HepG2 (cell line): Measurements from ENCODE around the gene ATP5MG. TPM values are rescaled to one million over a fixed set of nuclear protein-coding genes. Genes with fewer than 3 reads are reported as not detected.
A peak's percentile ranks its signal among the peaks of the same experiment; 100 is the strongest.

Experiments
- ARNTL ChIP-seq: sonication (generic); formaldehyde crosslinking; IDR thresholded peaks from 2 replicates; pipeline ENCODE4 v1.4.0; 2020; ENCODE audit warnings: mild to moderate bottlenecking, missing genetic modification reagents
- MED1 ChIP-seq: sonication (generic); formaldehyde crosslinking; IDR thresholded peaks from 2 replicates; pipeline ENCODE4 v1.4.0; 2020; ENCODE audit warnings: missing genetic modification reagents
- MIER2 ChIP-seq: IDR thresholded peaks from 2 replicates; pipeline ENCODE4 v1.6.1; 2016; ENCODE audit warnings: missing biosample characterization, missing genetic modification reagents
- RARA ChIP-seq: IDR thresholded peaks from 2 replicates; pipeline ENCODE4 v1.6.1; 2016; ENCODE audit warnings: missing genetic modification reagents, missing compliant biosample characterization
- SP5 ChIP-seq: IDR thresholded peaks from 2 replicates; pipeline ENCODE4 v1.6.1; 2016; ENCODE audit warnings: low read depth, borderline replicate concordance
- ZNF205 ChIP-seq: IDR thresholded peaks from 2 replicates; pipeline ENCODE4 v1.6.1; 2018; ENCODE audit warnings: missing biosample characterization, missing genetic modification reagents
- ZNF615 ChIP-seq: sonication (generic); formaldehyde crosslinking; IDR thresholded peaks from 2 replicates; pipeline ENCODE4 v1.5.0; 2020; ENCODE audit warnings: mild to moderate bottlenecking, missing genetic modification reagents, borderline replicate concordance
- polyA plus RNA-seq, 8 experiments: library from polyadenylated mRNA; depleted of rRNA in 3 of 8; stranded (reverse) in 7 of 8; unstranded in 1 of 8; fragments of >200 nt; fragmentation: Illumina TruSeq in 4 of 8; extraction: Trizol in 4 of 8; gene quantifications; 2 replicates each; pipeline versions ENCODE4 v1.2.1 to v1.2.3, GENCODE V29; 2011 to 2016; ENCODE audit warnings: low read depth in 4 of 8, missing spikeins in 1 of 8, mixed read lengths in 1 of 8; ENCODE audit not compliant: insufficient read depth in 1 of 8
- total RNA-seq, 5 experiments: library from RNA; depleted of rRNA; stranded (reverse); fragments of >200 nt; fragmentation: Illumina TruSeq; extraction: Trizol; gene quantifications; 2 replicates each; pipeline ENCODE4 v1.2.3, GENCODE V29; 2016; ENCODE audit warnings: low read depth in 1 of 5
- TF ChIP-seq, protein P1 (sequence below): sonication (generic); formaldehyde crosslinking; IDR thresholded peaks from 2 replicates; pipeline ENCODE4 v1.8.1; 2023; ENCODE audit warnings: missing genetic modification reagents, inconsistent platforms, borderline replicate concordance
- TF ChIP-seq, protein P2 (sequence below): sonication (generic); formaldehyde crosslinking; IDR thresholded peaks from 2 replicates; pipeline ENCODE4 v1.4.0; 2020; ENCODE audit warnings: mild to moderate bottlenecking, missing genetic modification reagents, borderline replicate concordance
- TF ChIP-seq, protein P3 (sequence below): sonication (generic); formaldehyde crosslinking; IDR thresholded peaks from 2 replicates; pipeline ENCODE4 v1.4.0; 2020; ENCODE audit warnings: missing genetic modification reagents, low read depth, mild to moderate bottlenecking, borderline replicate concordance
- TF ChIP-seq, protein P4 (sequence below): sonication (generic); formaldehyde crosslinking; IDR thresholded peaks from 2 replicates; pipeline ENCODE4 v1.5.0; 2020; ENCODE audit warnings: missing genetic modification reagents
- TF ChIP-seq, protein P5 (sequence below): sonication (generic); formaldehyde crosslinking; conservative IDR thresholded peaks from 2 replicates; pipeline ENCODE4 v1.8.0; 2022; ENCODE audit warnings: mild to moderate bottlenecking, moderate library complexity, missing genetic modification reagents
- TF ChIP-seq, protein P6 (sequence below): sonication (generic); formaldehyde crosslinking; IDR thresholded peaks from 2 replicates; pipeline ENCODE4 v1.4.0; 2020; ENCODE audit warnings: mild to moderate bottlenecking, missing genetic modification reagents, borderline replicate concordance
- TF ChIP-seq, protein P7 (sequence below): sonication (generic); formaldehyde crosslinking; IDR thresholded peaks from 2 replicates; pipeline ENCODE4 v1.9.0; 2022; ENCODE audit warnings: low read depth, missing genetic modification reagents

The ATP5MG gene
- total and polyA plus RNA-seq, 2 of the 13 experiments (the other 11 are each of a cell fraction or from before 2014, with no cell fraction given): 260 to 320 TPM

DNA sequence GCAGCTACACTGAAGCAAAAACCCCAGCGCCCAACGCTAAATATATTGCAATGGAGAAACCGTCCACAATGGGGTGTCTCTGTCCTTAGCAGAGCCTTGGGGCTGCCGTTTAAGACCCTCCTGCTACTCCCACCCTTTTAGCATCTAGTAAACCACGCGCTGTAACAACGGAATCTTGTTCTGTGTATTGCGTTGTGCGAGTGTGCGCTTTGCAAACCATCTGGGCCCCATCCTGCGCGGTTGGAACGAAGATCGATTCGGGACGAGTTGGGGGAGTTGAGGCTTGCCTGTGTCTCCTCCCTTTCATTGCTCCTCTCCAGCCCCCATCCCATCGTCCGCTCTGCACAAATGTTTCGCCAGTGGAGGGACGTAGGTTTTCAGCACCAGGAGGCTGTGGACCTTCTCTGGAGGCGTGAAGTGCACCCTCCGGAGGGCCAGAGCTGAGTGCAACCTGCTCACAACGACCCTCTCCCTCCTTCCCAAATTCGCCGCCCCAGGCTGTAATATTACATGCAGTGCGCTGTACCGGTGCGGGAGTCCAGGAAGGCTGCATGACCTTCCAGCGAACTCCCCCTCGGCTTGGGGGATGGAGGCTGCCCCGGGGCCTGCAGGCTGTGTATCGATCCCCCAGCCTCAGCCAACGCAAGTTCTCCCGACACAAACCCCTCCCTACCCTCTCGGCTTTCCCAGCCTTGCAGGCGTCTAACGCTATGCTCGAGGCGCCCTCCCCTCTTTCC lies 33.3 kb downstream of the ATP5MG start (continued):
- TF ChIP-seq, protein P1, sequence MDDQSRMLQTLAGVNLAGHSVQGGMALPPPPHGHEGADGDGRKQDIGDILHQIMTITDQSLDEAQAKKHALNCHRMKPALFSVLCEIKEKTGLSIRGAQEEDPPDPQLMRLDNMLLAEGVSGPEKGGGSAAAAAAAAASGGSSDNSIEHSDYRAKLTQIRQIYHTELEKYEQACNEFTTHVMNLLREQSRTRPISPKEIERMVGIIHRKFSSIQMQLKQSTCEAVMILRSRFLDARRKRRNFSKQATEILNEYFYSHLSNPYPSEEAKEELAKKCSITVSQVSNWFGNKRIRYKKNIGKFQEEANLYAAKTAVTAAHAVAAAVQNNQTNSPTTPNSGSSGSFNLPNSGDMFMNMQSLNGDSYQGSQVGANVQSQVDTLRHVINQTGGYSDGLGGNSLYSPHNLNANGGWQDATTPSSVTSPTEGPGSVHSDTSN: no peak
- TF ChIP-seq, protein P2, sequence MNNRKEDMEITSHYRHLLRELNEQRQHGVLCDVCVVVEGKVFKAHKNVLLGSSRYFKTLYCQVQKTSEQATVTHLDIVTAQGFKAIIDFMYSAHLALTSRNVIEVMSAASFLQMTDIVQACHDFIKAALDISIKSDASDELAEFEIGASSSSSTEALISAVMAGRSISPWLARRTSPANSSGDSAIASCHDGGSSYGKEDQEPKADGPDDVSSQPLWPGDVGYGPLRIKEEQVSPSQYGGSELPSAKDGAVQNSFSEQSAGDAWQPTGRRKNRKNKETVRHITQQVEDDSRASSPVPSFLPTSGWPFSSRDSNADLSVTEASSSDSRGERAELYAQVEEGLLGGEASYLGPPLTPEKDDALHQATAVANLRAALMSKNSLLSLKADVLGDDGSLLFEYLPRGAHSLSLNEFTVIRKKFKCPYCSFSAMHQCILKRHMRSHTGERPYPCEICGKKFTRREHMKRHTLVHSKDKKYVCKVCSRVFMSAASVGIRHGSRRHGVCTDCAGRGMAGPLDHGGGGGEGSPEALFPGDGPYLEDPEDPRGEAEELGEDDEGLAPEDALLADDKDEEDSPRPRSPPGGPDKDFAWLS (CRISPR knock-in tag): no peak
- TF ChIP-seq SP5 (CRISPR knock-in tag): no peak
- no peak for TF ChIP-seq ZNF615 (CRISPR knock-in tag)
- TF ChIP-seq, protein P3, sequence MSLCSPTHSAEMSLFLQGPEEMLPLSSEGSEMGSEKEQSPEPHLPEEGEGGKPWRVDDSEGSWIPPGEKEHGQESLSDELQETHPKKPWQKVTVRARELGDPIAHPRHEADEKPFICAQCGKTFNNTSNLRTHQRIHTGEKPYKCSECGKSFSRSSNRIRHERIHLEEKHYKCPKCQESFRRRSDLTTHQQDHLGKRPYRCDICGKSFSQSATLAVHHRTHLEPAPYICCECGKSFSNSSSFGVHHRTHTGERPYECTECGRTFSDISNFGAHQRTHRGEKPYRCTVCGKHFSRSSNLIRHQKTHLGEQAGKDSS (CRISPR knock-in tag): 0 out of 2 replicates have a peak, but pooled peaks have one; percentile 40
- peak; percentile 85 for TF ChIP-seq MIER2
- TF ChIP-seq ARNTL: no peak; the same call in 1 of the 2 replicates
- TF ChIP-seq, protein P4, sequence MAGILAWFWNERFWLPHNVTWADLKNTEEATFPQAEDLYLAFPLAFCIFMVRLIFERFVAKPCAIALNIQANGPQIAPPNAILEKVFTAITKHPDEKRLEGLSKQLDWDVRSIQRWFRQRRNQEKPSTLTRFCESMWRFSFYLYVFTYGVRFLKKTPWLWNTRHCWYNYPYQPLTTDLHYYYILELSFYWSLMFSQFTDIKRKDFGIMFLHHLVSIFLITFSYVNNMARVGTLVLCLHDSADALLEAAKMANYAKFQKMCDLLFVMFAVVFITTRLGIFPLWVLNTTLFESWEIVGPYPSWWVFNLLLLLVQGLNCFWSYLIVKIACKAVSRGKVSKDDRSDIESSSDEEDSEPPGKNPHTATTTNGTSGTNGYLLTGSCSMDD (CRISPR knock-in tag): no peak
- TF ChIP-seq, protein P5, sequence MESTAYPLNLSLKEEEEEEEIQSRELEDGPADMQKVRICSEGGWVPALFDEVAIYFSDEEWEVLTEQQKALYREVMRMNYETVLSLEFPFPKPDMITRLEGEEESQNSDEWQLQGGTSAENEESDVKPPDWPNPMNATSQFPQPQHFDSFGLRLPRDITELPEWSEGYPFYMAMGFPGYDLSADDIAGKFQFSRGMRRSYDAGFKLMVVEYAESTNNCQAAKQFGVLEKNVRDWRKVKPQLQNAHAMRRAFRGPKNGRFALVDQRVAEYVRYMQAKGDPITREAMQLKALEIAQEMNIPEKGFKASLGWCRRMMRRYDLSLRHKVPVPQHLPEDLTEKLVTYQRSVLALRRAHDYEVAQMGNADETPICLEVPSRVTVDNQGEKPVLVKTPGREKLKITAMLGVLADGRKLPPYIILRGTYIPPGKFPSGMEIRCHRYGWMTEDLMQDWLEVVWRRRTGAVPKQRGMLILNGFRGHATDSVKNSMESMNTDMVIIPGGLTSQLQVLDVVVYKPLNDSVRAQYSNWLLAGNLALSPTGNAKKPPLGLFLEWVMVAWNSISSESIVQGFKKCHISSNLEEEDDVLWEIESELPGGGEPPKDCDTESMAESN (CRISPR knock-in tag): peak; percentile 53; the same call in 1 of the 2 replicates
- TF ChIP-seq, protein P6, sequence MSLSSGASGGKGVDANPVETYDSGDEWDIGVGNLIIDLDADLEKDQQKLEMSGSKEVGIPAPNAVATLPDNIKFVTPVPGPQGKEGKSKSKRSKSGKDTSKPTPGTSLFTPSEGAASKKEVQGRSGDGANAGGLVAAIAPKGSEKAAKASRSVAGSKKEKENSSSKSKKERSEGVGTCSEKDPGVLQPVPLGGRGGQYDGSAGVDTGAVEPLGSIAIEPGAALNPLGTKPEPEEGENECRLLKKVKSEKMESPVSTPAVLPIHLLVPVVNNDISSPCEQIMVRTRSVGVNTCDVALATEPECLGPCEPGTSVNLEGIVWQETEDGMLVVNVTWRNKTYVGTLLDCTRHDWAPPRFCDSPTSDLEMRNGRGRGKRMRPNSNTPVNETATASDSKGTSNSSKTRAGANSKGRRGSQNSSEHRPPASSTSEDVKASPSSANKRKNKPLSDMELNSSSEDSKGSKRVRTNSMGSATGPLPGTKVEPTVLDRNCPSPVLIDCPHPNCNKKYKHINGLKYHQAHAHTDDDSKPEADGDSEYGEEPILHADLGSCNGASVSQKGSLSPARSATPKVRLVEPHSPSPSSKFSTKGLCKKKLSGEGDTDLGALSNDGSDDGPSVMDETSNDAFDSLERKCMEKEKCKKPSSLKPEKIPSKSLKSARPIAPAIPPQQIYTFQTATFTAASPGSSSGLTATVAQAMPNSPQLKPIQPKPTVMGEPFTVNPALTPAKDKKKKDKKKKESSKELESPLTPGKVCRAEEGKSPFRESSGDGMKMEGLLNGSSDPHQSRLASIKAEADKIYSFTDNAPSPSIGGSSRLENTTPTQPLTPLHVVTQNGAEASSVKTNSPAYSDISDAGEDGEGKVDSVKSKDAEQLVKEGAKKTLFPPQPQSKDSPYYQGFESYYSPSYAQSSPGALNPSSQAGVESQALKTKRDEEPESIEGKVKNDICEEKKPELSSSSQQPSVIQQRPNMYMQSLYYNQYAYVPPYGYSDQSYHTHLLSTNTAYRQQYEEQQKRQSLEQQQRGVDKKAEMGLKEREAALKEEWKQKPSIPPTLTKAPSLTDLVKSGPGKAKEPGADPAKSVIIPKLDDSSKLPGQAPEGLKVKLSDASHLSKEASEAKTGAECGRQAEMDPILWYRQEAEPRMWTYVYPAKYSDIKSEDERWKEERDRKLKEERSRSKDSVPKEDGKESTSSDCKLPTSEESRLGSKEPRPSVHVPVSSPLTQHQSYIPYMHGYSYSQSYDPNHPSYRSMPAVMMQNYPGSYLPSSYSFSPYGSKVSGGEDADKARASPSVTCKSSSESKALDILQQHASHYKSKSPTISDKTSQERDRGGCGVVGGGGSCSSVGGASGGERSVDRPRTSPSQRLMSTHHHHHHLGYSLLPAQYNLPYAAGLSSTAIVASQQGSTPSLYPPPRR (CRISPR knock-in tag): no peak
- peak; percentile 55; the same call in 1 of the 2 replicates for TF ChIP-seq RARA
- TF ChIP-seq, protein P7, sequence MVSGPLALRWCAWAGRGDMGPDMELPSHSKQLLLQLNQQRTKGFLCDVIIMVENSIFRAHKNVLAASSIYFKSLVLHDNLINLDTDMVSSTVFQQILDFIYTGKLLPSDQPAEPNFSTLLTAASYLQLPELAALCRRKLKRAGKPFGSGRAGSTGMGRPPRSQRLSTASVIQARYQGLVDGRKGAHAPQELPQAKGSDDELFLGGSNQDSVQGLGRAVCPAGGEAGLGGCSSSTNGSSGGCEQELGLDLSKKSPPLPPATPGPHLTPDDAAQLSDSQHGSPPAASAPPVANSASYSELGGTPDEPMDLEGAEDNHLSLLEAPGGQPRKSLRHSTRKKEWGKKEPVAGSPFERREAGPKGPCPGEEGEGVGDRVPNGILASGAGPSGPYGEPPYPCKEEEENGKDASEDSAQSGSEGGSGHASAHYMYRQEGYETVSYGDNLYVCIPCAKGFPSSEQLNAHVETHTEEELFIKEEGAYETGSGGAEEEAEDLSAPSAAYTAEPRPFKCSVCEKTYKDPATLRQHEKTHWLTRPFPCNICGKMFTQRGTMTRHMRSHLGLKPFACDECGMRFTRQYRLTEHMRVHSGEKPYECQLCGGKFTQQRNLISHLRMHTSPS: no peak
- 0 out of 2 replicates have a peak, but pooled peaks have one; percentile 14 for TF ChIP-seq MED1 (CRISPR knock-in tag)
- TF ChIP-seq ZNF205: no peak
